Neuronal stem cell (in vitro differentiated cells): Measurements from ENCODE around the gene NANOGP8.

Source experiments
- DNase-seq: peaks from one replicate; pipeline ENCODE4 v3.0.0-alpha.2; 2013; ENCODE audit warnings: low spot score
- H2AFZ ChIP-seq: one replicate; pipeline ENCODE4 v1.6.1; 2013; ENCODE audit warnings: mild to moderate bottlenecking, low read length, inconsistent platforms
- H2AK5ac ChIP-seq: 2 replicates; pipeline ENCODE4 v1.6.1; 2013; ENCODE audit warnings: low read depth, mild to moderate bottlenecking, inconsistent platforms, low read length, moderate library complexity, mixed read lengths
- H2BK120ac ChIP-seq: 2 replicates; pipeline ENCODE4 v1.6.1; 2013; ENCODE audit warnings: low read depth, mild to moderate bottlenecking, inconsistent platforms, low read length, moderate library complexity, mixed read lengths
- H2BK12ac ChIP-seq: one replicate; pipeline ENCODE4 v1.6.1; 2013; ENCODE audit warnings: low read length, inconsistent platforms
- H2BK15ac ChIP-seq: 2 replicates; pipeline ENCODE4 v1.6.1; 2013; ENCODE audit warnings: mild to moderate bottlenecking, low read length, inconsistent platforms, mixed read lengths
- H2BK5ac ChIP-seq: one replicate; pipeline ENCODE4 v1.6.1; 2013; ENCODE audit warnings: inconsistent platforms, mild to moderate bottlenecking, low read length, moderate library complexity
- H3K14ac ChIP-seq: one replicate; pipeline ENCODE4 v1.6.1; 2013; ENCODE audit warnings: low read length, inconsistent platforms
- H3K18ac ChIP-seq: 2 replicates; pipeline ENCODE4 v1.6.1; 2013; ENCODE audit warnings: low read length, inconsistent platforms
- H3K23ac ChIP-seq: 2 replicates; pipeline ENCODE4 v1.6.1; 2013; ENCODE audit warnings: low read depth, mild to moderate bottlenecking, mixed read lengths, low read length, inconsistent platforms; ENCODE audit not compliant: poor library complexity
- H3K27ac ChIP-seq: replicated peaks from 3 replicates; pipeline ENCODE4 v1.5.1; 2013; ENCODE audit warnings: low read length, inconsistent platforms
- H3K27me3 ChIP-seq, 3 experiments: 2 replicates each; pipeline ENCODE4 v1.6.1; 2013; ENCODE audit warnings: low read length in 3 of 3, mild to moderate bottlenecking in 2 of 3, inconsistent platforms in 1 of 3, low read depth in 1 of 3, mixed read lengths in 1 of 3, moderate library complexity in 1 of 3; ENCODE audit not compliant: control insufficient read depth in 3 of 3, insufficient read depth in 3 of 3
- H3K36me3 ChIP-seq, 2 donors: replicated peaks in 1 of 2; 2 replicates each; pipeline ENCODE4 v1.6.1; 2013; ENCODE audit warnings: low read length in 2 of 2; ENCODE audit not compliant: control insufficient read depth in 2 of 2, insufficient read depth in 2 of 2
- H3K4ac ChIP-seq: 2 replicates; pipeline ENCODE4 v1.6.1; 2013; ENCODE audit warnings: inconsistent platforms, mild to moderate bottlenecking, low read length, moderate library complexity
- H3K4me1 ChIP-seq, 2 donors: 1 replicate in 1 of 2; 2 replicates in 1 of 2; pipeline ENCODE4 v1.6.1; 2013; ENCODE audit warnings: low read length in 2 of 2, low read depth in 1 of 2; ENCODE audit not compliant: control insufficient read depth in 2 of 2, insufficient read depth in 1 of 2
- H3K4me2 ChIP-seq: one replicate; pipeline ENCODE4 v1.6.1; 2013; ENCODE audit warnings: mild to moderate bottlenecking, low read length, inconsistent platforms; ENCODE audit not compliant: insufficient read depth, poor library complexity, severe bottlenecking
- H3K4me3 ChIP-seq, 2 donors: 2 replicates each; pipeline ENCODE4 v1.5.1; 2013; ENCODE audit warnings: low read length in 2 of 2, mild to moderate bottlenecking in 2 of 2, inconsistent platforms in 1 of 2, moderate library complexity in 1 of 2
- H3K79me1 ChIP-seq: one replicate; pipeline ENCODE4 v1.6.1; 2013; ENCODE audit warnings: low read depth, mild to moderate bottlenecking, inconsistent platforms, low read length, moderate library complexity
- H3K9ac ChIP-seq: one replicate; pipeline ENCODE4 v1.6.1; 2013; ENCODE audit warnings: mild to moderate bottlenecking, low read depth, low read length, inconsistent platforms; ENCODE audit not compliant: poor library complexity
- H3K9me3 ChIP-seq, 2 donors: replicated peaks in 1 of 2; 2 replicates each; pipeline versions ENCODE3 to v1.6.1; 2013; ENCODE audit warnings: low read length in 2 of 2, mild to moderate bottlenecking in 2 of 2, inconsistent platforms in 1 of 2, low read depth in 1 of 2, mixed read lengths in 1 of 2, moderate library complexity in 1 of 2; ENCODE audit not compliant: control insufficient read depth in 2 of 2, insufficient read depth in 1 of 2
- H4K8ac ChIP-seq: one replicate; pipeline ENCODE4 v1.6.1; 2013; ENCODE audit warnings: low read depth, mild to moderate bottlenecking, inconsistent platforms, low read length, moderate library complexity
- H4K91ac ChIP-seq: one replicate; pipeline ENCODE4 v1.6.1; 2013; ENCODE audit warnings: low read length, low read depth, mild to moderate bottlenecking, inconsistent platforms; ENCODE audit not compliant: poor library complexity
- WGBS, 2 donors: extraction: QIAGEN DNeasy Blood & Tissue Kit; methylation state at CpG; one replicate each; pipeline ENCODE4 v1.1.7; 2013; ENCODE audit warnings: missing lambda C conversion rate in 2 of 2, mixed read lengths in 1 of 2; ENCODE audit not compliant: insufficient read length in 2 of 2, insufficient replicate concordance in 1 of 2; ENCODE audit errors: extremely low coverage in 2 of 2; 5-methylcytosine and 5-hydroxymethylcytosine counted together

Gene NANOGP8

DNA sequence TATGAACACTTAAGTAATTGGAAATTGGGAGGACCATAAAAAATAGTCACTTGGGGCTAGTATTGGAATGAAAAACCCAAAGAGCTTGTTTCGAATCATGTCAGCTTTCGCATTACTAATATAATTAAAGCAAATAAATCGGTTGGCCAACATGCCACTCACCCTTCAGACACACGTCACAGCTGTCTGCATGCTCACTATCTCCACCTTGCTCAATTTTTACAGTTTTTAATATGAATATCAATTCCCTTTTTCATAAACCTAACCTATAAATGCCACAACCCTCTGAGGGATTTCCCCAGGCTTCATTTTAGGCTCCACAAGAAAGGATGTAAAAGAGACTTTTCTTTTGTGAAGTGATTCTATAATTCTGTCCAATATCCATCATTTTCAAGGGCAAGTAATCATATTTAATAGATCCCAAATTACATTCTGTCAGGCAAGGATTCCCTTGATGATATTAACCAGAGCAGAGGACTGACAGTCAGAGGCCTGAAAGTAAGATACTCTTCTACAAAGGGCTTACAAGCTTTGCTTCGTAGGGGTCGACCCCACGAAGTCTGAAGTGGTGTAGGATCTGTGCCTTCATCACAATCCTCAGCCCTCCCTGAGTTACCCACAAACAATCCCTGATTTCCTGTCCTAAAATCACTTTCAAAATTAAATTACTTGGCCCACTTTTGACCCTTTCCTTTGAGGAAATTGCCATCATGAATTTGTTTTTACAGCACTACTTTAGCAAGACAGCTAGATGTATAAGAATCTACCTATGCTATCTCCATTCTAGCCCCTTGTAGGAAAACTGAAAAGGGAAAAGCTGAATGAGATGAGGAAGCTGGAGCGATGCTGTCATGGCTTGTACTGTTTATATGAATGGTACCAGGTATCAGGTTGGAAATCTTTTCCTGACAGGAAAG is 44.5 kb downstream of the NANOGP8 start:
- H2BK12ac ChIP-seq = no peak overlapping the region
- H3K27me3 ChIP-seq = no peaks in the 10 kb centered on the region
- no peak overlapping the region for H4K91ac ChIP-seq
- H3K4me1 ChIP-seq = no peaks in the 10 kb centered on the region
- no CpG with 5 or more reads among the region's 8 CpGs for WGBS, 2 donors
- H3K18ac ChIP-seq = no peak overlapping the region
- H3K4me2 ChIP-seq = no peak overlapping the region
- H2AK5ac ChIP-seq = no peak overlapping the region
- H2BK15ac ChIP-seq = no peak overlapping the region
- DNase-seq = no peak
- no peak overlapping the region for H3K23ac ChIP-seq
- no peak overlapping the region for H3K14ac ChIP-seq
- H4K8ac ChIP-seq = no peak overlapping the region
- no peaks in the 10 kb centered on the region for H3K9me3 ChIP-seq
- no peaks in the 10 kb centered on the region for H3K79me1 ChIP-seq
- no peaks in the 10 kb centered on the region for H3K36me3 ChIP-seq
- H2BK120ac ChIP-seq = no peak overlapping the region
- no peak overlapping the region for H2AFZ ChIP-seq
- H3K4me3 ChIP-seq = no peak overlapping the region
- H3K9ac ChIP-seq = no peak overlapping the region
- no peak overlapping the region for H2BK5ac ChIP-seq
- H3K4ac ChIP-seq = no peak overlapping the region
- H3K27ac ChIP-seq = no peak overlapping the region

DNA sequence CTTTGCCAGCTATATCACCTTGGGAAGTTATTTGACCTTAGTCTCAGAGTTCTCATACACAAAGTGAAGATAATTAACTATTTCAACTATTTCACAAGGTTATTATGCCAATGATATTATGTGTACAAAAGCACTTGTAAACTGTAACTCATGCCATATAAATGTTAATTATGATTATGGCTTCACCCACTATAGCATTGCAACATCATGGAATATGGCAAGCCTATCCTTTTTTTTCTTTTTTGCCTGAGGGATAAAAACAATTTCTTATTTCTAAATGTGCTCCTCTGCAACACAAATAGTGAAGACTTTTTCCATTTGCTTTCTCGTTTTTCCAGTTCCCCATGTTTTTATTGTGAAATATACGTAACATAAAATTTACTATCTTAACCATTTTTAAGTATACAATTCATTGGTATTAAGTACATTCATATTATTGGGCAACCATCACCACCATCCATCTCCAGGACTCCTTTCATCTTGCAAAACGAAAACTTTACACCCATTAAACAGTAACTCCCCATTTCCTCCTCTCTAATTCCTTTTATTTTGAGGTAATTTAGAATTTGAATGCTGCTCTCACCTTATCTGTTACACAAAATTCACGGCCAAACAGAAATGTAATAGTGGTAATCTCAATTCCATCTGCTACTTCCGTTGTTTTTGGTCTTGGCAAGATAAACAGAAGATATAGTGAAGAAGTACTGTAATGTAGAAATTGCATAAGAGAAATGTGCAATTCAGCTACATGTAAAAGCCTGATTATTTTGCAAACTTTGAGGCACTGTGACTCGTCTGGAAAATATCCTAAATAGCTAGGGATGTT is 46.3 kb downstream of the NANOGP8 start:
- Histone ChIP-seq H2BK5ac (no peak overlapping the region), H2BK12ac (no peak overlapping the region), H3K23ac (no peak overlapping the region), H3K36me3 (no peaks in the 10 kb centered on the region), H2AFZ (no peak overlapping the region), H3K4ac (no peak overlapping the region), H3K27ac (no peak overlapping the region), H3K4me3 (no peak overlapping the region), H3K14ac (no peak overlapping the region), H3K79me1 (no peaks in the 10 kb centered on the region), H3K4me2 (no peak overlapping the region), H4K91ac (no peak overlapping the region), H3K27me3 (no peaks in the 10 kb centered on the region), H2BK15ac (no peak overlapping the region), H4K8ac (no peak overlapping the region), H3K18ac (no peak overlapping the region), H3K9me3 (no peaks in the 10 kb centered on the region), H2AK5ac (no peak overlapping the region), H2BK120ac (no peak overlapping the region), H3K4me1 (no peaks in the 10 kb centered on the region), H3K9ac (no peak overlapping the region)
- no CpG with 5 or more reads among the region's 6 CpGs for WGBS, 2 donors
- no peak for DNase-seq
